Omental fat pad (tissue), 4 donors: ENCODE data around the gene PPFIA4. TPM values are rescaled to one million over a fixed set of nuclear protein-coding genes. Genes with fewer than 3 reads are reported as not detected.

Experiments used
- ATAC-seq: fragments of 150-250 bp; one replicate; pipeline ENCODE4 v1.9.1; 2016; ENCODE audit warnings: mild to moderate bottlenecking, moderate library complexity; ENCODE audit not compliant: low FRiP score
- DNase-seq: peaks from one replicate; pipeline ENCODE4 v3.0.0-alpha.2; 2019; ENCODE audit warnings: low spot score
- CTCF ChIP-seq, 3 donors: fragments of 450-650 bp; IDR thresholded peaks; one replicate each; pipeline ENCODE4 v1.5.1; 2016 to 2017; ENCODE audit warnings: antibody characterized with exemption in 3 of 3, mild to moderate bottlenecking in 3 of 3, moderate library complexity in 2 of 3
- total RNA-seq, 4 donors: library from RNA; depleted of rRNA; stranded (reverse); fragments of >200 nt; gene quantifications; one replicate each; pipeline ENCODE4 v1.1.0, GENCODE V29; 2016

Gene PPFIA4
- total RNA-seq, 4 donors from 2014 or later, result 0.72 to 1.4 (median 1.2) TPM; not detected in 1

GRCh38 chr1:203060115-203060514, 33.8 kb downstream of the PPFIA4 start:
- DNase-seq (no peak), ATAC-seq (no peak)
- no peak for TF ChIP-seq CTCF (IDR thresholded peaks at IDR 0.05)

- ATAC-seq, result no peak
- TF ChIP-seq CTCF (IDR thresholded peaks at IDR 0.05), result no peak
- DNase-seq, result no peak
These were observed 37.0 kb downstream of the PPFIA4 start for GRCh38 chr1:203063287-203063686.

GRCh38 chr1:203065191-203065590, 38.9 kb downstream of the PPFIA4 start:
- TF ChIP-seq CTCF (IDR thresholded peaks at IDR 0.05), result no peak
- no peak for ATAC-seq
- DNase-seq, result no peak

- TF ChIP-seq CTCF (IDR thresholded peaks at IDR 0.05), result no peak
- ATAC-seq (no peak), DNase-seq (no peak)
These were observed 39.7 kb downstream of the PPFIA4 start for GRCh38 chr1:203065986-203066385.

GRCh38 chr1:203066965-203067364, 40.7 kb downstream of the PPFIA4 start:
- TF ChIP-seq CTCF (IDR thresholded peaks at IDR 0.05), result no peak
- DNase-seq (no peak), ATAC-seq (no peak)

- ATAC-seq, result no peak
- DNase-seq, result no peak
- TF ChIP-seq CTCF (IDR thresholded peaks at IDR 0.05), result no peak
These were observed 42.9 kb downstream of the PPFIA4 start for GRCh38 chr1:203069030-203069747.

- no peak for TF ChIP-seq CTCF (IDR thresholded peaks at IDR 0.05)
- no peak for ATAC-seq
- no peak for DNase-seq
These were observed 45.8 kb downstream of the PPFIA4 start for GRCh38 chr1:203072002-203072602.
